RWPE1 (cell line): ENCODE data around the gene ADCY4.

Source experiments
- CTCF ChIA-PET: fragments of 350-600 bp; sonication (Branson Sonifier 250); formaldehyde crosslinking; extraction: SDS; loops from one replicate; lab custom pipeline; 2021; lab: Yijun Ruan, JAX
- POLR2A ChIA-PET: fragments of 400-600 bp; formaldehyde crosslinking; extraction: SDS; loops from one replicate; lab custom pipeline; 2020; ENCODE audit warnings: antibody characterized with exemption; ENCODE audit not compliant: low non-redundant PET; lab: Yijun Ruan, JAX
- DNase-seq: peaks from one replicate; pipeline ENCODE4 v3.0.0; 2012; ENCODE audit warnings: low spot score
- H3K27ac ChIP-seq: fragments of 450-650 bp; 2 replicates; pipeline ENCODE4 v1.5.1; 2017
- CTCF ChIP-seq: fragments of 450-650 bp; conservative IDR thresholded peaks from 2 replicates; pipeline ENCODE4 v1.5.1; 2017; ENCODE audit warnings: low read depth, mild to moderate bottlenecking

ADCY4 gene

GRCh38 chr14:24334431-24335291 lies at the start of gene ADCY4:
Gene ADCY4, minus strand, starts transcription at chr14:24335071. Its CDS starts 419 bp downstream, at chr14:24334652.
- H3K27ac ChIP-seq = no peak within 1 kb of the TSS
- no peak for DNase-seq
- ChIA-PET CTCF (interaction anchor here (1.2 to 5.3 kb wide), 7 partner anchors 10 to 97 kb away, joined by 5 to 94 read pairs (median 8); partner anchors contain the start of genes CBLN3, CIDEB and KHNYN), POLR2A (interaction anchor here (1.9 kb wide), 1 partner anchor 96 kb away, joined by 11 read pairs; the partner anchor contains the start of genes CBLN3 and KHNYN)
- no peak for TF ChIP-seq CTCF

DNA sequence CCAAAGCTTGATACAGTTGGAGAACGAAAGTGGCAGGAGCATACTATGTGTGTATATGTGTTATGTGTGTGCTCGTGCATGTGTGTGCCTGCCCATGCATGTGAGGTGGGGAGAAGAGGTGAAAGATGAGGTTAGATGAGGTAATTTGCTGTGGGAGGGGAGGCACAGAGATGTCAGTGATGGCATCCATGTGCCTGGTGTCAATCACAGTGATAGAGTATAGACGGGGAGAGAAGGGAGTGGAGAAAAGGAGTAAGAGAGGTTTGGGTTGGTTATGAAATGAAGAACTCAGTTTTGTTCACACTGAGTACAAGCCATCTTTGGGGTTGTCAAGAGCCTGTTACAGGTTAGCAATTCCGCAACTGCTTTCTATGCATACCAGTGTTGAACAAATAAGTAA lies 49.3 kb upstream of the ADCY4 start:
- CTCF ChIA-PET = no interaction called here
- no peak overlapping the region for H3K27ac ChIP-seq
- no peak for DNase-seq
- POLR2A ChIA-PET = no interaction called here
- TF ChIP-seq CTCF = no peak

- H3K27ac ChIP-seq = no peak overlapping the region
- POLR2A ChIA-PET = no interaction called here
- no peak for TF ChIP-seq CTCF
- CTCF ChIA-PET = no interaction called here
- no peak for DNase-seq
Measured at GRCh38 chr14:24382064-24382371, 47.1 kb upstream of the ADCY4 start.

DNA sequence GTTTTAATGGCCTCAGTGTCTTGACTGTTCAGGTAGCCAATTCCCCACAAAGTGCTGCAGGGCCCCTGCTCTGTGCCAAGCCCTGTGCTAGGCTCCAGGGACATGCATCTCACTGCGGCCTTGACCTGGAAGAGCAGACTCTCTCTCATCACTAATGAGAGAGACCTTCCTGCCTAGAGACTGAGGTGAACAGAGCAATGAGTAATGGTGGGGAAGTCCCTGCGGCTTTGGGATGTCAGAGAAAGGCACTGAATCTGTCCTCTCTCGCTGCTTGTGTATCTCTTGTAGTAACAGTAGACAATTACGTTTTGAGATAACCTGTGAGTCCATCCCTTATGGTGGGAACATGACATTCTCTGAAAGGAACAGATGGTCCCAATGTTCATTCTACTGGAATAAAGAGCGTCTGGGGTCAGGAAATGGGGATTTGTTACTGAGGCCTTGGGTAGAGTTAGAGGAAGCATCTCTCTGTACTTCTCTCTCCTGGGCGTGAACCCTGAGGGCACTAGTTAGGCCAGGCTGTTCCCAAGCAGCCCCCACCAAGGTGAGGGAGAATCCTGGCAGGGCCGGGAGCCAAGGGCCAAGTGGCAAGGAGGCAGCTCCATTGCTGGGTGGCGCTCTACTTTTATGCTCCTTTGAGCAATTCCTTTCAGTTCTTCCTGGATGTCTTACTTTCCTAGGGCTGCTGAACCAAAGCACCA lies 46.6 kb upstream of the ADCY4 start:
- no peak for DNase-seq
- H3K27ac ChIP-seq = no peak overlapping the region
- no peak for TF ChIP-seq CTCF
- CTCF ChIA-PET = no interaction called here
- POLR2A ChIA-PET = no interaction called here

DNA sequence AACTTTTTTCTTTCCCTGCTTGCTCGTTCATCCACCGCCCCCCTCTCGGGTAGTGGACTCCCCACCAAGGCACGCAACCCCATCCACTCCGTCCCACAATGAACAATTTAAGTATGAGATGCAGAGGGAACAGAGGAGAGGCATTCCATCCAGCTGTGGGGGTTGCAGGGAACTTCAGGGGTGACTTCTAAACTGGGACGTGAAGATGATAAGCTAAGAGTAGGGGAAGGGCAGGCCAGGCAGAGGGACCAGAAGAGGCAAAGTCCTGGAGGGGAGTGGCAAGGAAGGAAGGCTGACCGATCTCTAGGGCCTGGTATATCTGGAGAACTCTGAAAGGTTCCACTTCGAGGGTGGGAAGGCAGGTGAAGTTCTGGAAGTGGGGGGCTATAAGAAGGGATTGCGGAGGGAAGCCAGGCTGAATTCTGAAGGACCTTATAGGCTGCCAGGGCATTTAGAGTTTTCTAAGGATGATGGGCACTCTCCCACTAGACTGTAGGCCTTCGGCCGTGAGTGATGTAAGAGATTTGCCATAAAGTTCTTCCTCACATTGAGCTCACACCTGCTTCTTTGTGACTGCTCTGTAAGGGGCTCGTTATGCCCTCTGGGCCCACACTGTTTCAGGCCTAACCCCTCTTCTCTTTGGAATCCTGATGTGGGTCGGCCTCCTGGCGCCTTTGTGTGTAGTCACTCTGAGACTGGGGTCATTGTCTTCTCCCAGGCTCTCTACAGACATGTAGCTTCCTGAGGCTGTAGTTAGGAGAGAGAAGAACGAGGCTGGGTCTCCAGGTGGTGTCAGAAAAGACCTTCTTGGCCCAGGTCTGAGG lies 45.2 kb upstream of the ADCY4 start:
- CTCF ChIA-PET = no interaction called here
- DNase-seq = no peak
- POLR2A ChIA-PET = no interaction called here
- no peak for TF ChIP-seq CTCF
- no peak overlapping the region for H3K27ac ChIP-seq
